22Rv1 (cell line): ENCODE results near the gene LGALS3BP.

Experiments
- H3K27ac ChIP-seq: fragments of 450-650 bp; 2 replicates; pipeline ENCODE4 v1.5.1; 2017
- CTCF ChIP-seq: fragments of 450-650 bp; IDR thresholded peaks from 2 replicates; pipeline ENCODE4 v1.5.1; 2017; ENCODE audit warnings: mild to moderate bottlenecking
- ZFX ChIP-seq: fragments of 450-650 bp; IDR thresholded peaks from 2 replicates; pipeline ENCODE4 v1.6.1; 2017; ENCODE audit warnings: antibody characterized with exemption, borderline replicate concordance

The LGALS3BP gene

GRCh38 chr17:78934681-78935418 lies 44.9 kb downstream of the LGALS3BP start:
- no peak overlapping the region for H3K27ac ChIP-seq
- TF ChIP-seq CTCF (no peak), ZFX (no peak)

- no peak overlapping the region for H3K27ac ChIP-seq
- no peak for TF ChIP-seq CTCF
- TF ChIP-seq ZFX: no peak
These were observed 45.7 kb downstream of the LGALS3BP start for GRCh38 chr17:78933959-78934568.

GRCh38 chr17:78933025-78933958 lies 46.4 kb downstream of the LGALS3BP start:
- no peak overlapping the region for H3K27ac ChIP-seq
- TF ChIP-seq CTCF (no peak), ZFX (no peak)

DNA sequence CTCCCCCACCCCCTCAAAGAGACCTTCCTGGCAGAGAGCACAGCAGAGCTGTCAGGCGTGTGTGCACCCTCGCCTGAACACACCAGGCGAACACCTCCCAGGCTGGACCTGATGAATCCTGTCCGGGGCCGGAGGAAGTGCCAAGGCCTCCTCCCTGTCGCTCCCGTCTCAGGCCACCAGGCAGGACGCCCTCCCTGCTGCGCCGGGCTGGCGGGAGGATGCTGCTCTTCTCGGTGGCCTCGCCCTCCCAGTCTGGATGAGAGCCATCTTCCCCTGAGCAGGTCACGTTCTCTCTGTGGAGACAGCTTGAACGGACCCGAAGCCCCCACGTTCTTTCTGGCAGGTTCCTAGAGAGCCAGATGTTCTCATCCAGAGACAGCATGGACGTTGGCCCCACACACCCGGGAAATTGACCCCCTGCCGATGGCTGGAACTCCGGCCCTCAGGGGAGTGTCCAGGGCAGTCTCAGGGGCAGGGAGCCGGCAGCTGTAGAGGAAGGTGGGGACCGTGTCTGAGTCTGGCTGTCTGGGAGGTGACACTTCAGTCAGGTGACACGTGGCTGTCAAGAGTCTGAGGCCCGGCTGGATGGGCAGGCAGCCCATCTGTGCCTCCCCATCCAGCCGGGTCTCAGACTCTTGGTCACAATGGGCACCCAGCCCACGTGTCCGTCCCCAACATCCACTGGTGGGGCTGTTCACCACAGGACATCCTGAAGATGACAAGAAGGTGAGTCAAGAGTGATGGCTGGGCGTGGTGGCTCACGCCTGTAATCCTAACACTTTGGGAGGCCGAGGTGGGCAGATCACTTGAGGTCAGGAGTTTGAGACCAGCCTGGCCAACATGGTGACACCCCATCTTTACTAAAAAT lies 49.6 kb downstream of the LGALS3BP start:
- TF ChIP-seq CTCF (no peak), ZFX (no peak)
- H3K27ac ChIP-seq: no peak overlapping the region

GRCh38 chr17:78925662-78926555 lies 53.8 kb downstream of the LGALS3BP start:
- no peak for TF ChIP-seq CTCF
- TF ChIP-seq ZFX: no peak
- H3K27ac ChIP-seq: no peak overlapping the region

DNA sequence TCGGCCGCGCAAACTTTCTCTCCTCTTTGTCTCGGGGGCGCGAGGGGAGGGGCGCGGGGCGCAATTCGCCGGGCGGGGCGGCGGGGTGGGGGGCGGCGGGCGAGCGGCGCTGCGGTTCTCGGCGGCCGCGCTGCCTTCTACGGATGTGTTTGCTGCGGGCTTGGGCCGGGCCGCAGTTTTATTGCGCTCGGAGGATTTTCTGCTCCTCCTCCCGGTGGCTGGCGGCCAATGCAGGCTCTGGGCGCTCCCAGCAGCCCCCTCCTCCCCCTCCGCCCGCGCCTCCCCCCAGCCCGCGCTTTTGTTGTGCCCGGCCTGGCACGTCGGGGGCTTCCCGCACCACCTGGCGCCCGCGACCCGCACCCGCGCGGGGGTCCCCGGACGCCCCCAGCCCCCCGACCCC lies 54.5 kb downstream of the LGALS3BP start, which contains the start of gene TIMP2:
Gene TIMP2 (minus strand): TSS at position 154 of the 400 bp plus-strand sequence. CDS start 299 bp downstream, outside the sequence.
- H3K27ac ChIP-seq: no peak within 1 kb of the TSS

More for the DNA sequence above, 54.5 kb downstream of the LGALS3BP start, which contains the start of gene TIMP2:
- TF ChIP-seq CTCF: no peak
- no peak for TF ChIP-seq ZFX
